ENCODE results near the gene POLQ.
"Not testable (repeated sequence)": the region's sequence is repeated elsewhere in the genome, so short reads cannot be mapped to it uniquely, and the experiment has no call there.

The POLQ gene

GRCh38 chr3:121508389-121508788, 37.4 kb downstream of the POLQ start:
- DNase-seq (ENCODE audit: low spot score): no peak

GRCh38 chr3:121505256-121505655, 40.5 kb downstream of the POLQ start:
- no peak for DNase-seq (ENCODE audit: low spot score)

DNA sequence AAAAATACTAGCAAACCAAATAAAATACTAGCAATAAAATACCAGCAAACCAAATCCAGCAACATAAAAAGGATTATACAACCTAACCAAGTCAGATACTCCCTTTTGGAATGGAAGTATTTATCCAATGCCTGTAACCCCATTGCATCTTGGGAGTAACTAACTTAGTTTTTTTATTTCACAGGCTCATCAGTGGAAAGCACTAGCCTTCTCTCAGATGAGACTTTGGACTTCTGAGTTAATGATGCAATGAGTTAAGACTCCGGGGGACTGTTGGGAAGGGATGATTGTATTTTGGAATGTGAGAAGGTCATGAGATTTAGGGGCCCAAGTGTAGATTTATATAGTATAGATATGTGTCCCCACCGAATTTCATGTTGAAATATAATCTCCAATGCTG, 41.2 kb downstream of the POLQ start:
- no peak for DNase-seq (ENCODE audit: low spot score)

DNA sequence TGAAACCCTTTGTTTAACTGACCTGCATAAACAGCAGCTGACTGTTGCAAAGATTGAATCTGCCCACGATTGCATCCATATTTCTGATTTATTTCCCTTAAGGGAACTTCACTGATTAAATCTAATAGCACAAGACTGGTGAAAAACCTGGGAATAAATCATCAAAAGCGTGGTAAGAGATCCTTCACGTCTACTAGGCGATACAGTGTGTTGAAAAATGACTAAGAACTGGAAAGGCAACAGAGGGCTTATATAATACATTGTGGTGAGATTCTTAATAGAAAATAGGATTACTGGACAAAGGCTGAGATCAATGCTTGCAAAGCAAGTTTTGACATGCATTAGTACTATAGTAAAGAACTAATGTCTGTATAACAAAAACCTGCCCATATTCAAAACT, 49.0 kb downstream of the POLQ start:
- no peak for DNase-seq (ENCODE audit: low spot score)

- DNase-seq (ENCODE audit: low spot score): no peak
These were observed 52.4 kb downstream of the POLQ start for GRCh38 chr3:121493431-121493830.

- no peak for DNase-seq (ENCODE audit: low spot score)
These were observed 54.0 kb downstream of the POLQ start for GRCh38 chr3:121491683-121492320.

DNA sequence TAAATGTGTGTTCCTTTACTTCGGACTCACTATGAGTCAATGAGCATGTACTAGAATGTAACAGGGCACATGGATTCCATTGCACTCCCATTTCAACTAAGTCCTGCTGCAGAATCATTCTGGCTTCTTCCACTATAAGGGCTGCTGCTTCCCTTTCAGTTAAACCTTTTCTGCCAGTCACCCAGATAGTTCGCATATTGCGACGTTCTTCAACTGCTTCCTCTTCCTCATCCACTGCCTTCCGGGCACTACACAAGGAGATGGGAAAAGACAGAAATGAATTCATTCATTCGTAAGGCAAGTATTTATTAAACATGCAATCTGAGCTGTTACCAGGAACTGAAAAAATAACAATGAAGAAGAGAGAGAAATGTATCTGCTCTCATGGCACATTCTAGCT, 55.6 kb downstream of the POLQ start:
- DNase-seq (ENCODE audit: low spot score): no peak

DNA sequence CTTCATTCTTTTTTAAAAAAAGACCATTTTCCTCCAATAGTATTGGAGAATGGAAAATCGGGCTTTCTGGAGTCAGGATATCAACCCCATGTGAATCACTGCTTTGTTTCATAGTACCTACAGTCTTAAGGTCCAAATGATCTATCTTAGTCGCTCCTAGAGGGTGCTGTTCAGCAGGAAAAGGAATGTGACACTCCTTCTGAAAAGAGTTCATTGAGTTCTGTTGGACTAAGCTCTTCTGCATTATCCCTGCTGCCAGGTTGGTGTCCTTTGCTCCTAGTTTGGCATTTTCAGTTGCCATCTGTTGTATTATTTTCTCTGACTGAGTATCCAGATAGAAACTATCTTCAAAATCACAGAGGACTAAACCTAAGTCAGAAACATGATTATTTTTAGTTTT, 57.2 kb downstream of the POLQ start:
- no peak for DNase-seq (ENCODE audit: low spot score)

DNA sequence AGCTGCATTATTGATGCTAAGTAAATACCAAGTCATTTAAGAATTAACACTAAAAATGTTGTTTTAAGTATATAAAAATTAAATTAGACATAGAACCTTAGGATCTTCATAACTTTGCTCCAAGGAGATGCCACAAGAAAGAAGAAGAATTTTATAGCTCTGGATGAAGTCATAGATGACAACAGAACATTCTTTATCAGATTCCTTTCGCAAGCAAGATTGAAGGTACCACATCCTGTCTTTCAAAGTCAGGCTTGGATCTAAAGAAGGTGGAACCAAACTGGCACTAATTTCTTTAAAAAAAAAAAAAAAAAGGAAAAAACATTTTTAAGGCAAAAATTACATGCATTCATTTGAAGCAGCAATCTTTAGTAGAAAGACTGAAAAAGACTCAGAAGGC, 62.5 kb downstream of the POLQ start:
- DNase-seq (ENCODE audit: low spot score): no peak

DNA sequence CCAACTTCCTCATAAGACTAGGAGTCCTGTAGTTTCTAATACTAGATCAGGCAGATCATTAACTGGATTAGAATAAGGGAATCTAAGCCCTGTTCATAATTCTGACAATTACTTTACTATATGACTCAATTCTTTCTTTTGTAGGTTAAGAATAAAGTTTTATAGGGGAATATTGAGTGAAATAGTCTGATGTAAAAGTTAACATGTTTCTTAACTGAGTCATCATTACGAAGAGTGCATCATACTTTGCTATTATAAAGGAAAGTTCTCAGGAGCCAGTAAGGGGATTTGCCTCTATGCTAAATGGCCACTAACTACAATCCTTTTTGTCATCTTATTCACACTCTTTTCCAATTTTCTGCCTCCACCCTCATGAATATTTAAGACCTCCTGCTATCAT, 63.1 kb downstream of the POLQ start:
- DNase-seq (ENCODE audit: low spot score): no peak

DNA sequence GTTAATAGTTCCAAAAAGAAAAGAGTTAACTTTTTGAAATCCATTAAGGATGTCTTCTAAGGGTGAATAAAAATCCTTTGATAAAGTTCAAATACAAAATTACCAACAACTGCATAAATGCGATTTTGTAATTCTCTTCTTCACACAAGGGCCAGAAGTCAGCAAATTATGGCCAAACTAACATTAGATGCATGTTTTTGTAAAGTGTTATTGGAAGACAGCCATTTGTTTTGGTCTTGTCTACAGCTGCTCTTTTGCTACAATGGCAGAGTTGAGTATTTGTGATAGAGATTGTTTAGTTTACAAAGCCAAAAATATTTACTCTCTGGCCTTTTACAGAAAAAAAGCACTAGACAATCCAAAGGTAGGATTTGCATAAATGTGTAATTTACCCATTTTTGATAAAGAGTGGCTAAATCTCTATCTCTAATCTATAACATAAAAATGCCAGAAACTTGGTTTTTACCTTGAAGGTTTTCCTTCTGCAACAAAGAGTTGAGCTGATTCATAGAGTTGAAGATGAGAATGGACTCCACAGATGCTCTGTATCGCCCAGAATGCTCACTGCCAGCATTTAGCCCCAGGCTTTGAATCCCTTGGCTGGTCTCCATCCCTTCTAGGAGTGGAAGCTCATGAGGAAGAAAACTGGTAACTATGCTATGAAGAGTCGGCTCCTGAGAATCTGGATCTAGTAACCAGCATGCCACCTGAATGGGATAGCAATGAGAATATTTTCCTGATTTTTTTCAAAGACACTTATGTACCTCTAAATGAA, 64.5 kb downstream of the POLQ start:
- DNase-seq (ENCODE audit: low spot score): no peak

GRCh38 chr3:121477589-121477988, 68.2 kb downstream of the POLQ start:
- no peak for DNase-seq (ENCODE audit: low spot score)

DNA sequence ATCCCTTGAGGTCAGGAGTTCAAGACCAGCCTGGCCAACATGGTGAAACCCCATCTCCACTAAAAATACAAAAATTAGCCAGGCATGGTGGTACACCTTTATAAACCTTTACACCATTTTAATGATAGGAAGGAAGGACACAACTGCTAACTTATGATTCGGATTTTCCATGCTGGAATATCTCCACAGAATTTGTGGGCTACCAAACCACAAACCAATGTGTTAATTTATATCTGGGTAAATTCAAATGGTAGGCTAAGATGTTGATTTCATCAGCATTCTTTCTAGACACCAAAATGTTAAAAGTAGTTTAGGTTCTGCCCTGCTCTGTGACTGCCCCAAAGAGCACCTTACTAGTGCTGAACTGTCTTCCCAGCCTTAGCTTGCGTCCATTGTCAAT, 72.8 kb downstream of the POLQ start:
- DNase-seq (ENCODE audit: low spot score): no peak

DNA sequence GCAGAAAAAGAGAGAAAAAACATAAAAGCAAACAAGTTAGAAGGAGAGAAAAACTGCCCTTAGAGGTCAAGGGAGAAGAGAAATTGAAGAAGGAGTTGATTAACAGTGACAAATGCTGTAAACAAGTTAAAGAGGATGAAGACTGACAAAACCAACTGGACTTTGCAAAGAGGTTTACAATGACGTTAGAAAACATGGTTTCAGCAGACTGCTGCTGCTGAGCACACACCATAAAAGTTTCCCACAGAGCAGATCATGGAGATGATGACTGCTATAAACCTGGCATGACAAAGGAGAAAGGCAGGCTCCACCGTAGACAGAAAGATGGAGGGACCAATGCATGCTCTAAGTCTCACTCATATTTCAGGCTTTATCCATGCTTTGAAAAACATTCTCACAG, 78.7 kb downstream of the POLQ start:
- no peak for DNase-seq (ENCODE audit: low spot score)

DNA sequence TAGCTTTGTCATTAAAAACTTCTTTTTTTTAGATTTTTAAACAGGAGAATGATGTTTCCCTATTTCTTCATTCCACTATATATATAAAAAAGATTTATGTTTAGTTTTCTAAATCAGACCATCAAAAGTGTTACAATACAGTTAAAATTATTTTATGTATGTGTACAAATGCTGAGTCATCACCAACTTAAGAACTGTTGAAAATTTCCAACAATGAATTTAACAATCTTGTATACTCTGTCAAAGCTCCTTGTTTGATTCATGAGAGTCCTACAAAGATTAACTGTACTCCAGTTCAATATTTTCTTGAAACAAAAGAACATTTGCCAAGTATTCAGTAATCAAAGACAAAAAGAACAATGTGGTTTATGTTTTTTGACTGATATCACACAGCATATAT, 82.0 kb downstream of the POLQ start:
- DNase-seq (ENCODE audit: low spot score): no peak

- DNase-seq (ENCODE audit: low spot score): no peak
These were observed 83.2 kb downstream of the POLQ start for GRCh38 chr3:121462565-121462964.

DNA sequence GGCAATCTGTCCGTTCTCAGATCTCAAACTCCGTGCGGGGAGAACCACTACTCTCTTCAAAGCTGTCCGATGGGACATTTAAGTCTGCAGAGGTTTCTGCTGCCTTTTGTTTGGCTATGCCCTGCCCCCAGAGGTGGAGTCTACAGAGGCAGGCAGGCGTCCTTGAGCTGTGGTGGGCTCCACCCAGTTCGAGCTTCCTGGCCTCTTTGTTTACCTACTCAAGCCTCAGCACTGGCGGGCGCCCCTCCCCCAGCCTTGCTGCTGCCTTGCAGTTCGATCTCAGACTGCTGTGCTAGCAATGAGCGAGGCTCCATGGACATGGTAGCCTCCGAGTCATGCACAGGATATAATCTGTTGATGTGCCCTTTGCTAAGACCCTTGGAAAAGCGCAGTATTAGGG, 94.0 kb downstream of the POLQ start:
- not testable (repeated sequence) for DNase-seq (ENCODE audit: low spot score)

- no peak for DNase-seq (ENCODE audit: low spot score)
These were observed 102.3 kb downstream of the POLQ start for GRCh38 chr3:121443456-121443855.

- DNase-seq (ENCODE audit: low spot score): no peak
These were observed 109.1 kb downstream of the POLQ start for GRCh38 chr3:121436641-121437040.

- DNase-seq (ENCODE audit: low spot score): no peak
These were observed 109.7 kb downstream of the POLQ start for GRCh38 chr3:121436074-121436473.

- DNase-seq (ENCODE audit: low spot score): no peak
These were observed 113.9 kb downstream of the POLQ start for GRCh38 chr3:121431726-121432517.

DNA sequence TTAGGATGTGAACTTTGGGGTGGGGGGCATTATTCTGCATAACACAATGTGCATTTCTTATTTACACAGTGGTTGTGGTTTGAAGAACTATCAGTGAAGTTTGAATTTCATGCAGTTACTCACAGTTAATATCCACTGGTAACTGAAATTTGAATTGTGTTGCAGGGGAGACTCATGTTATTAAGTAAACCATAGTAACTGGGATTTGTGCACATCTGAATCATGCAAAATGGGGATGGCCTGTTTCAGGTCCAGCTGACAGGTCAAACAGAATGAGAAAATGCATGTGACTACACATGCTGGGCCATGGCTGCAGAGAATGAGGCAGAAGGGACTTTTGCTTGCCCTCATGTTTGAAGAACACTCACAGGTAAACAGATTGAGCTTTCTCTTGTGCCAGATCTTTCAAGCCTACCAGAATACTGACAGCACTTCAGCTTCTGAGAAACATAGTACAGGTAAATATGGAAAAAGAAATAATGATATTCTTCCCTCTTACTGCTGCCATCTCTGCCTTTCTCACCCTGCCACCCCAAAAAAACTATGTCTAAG, 115.0 kb downstream of the POLQ start:
- DNase-seq (ENCODE audit: low spot score): no peak

- no peak for DNase-seq (ENCODE audit: low spot score)
These were observed 121.2 kb downstream of the POLQ start for GRCh38 chr3:121424549-121424948.
